Stimulated activated CD8-positive, alpha-beta memory T cell treated with anti-CD3 and anti-CD28 coated beads, Interleukin-12 subunit alpha, Interleukin-12 subunit beta, amount 100 ng/mL, for 1 hour (primary cell): ENCODE results near the gene REEP3.

Experiments used
- DNase-seq: peaks from one replicate; pipeline ENCODE4 v3.0.0-alpha.2; 2020; ENCODE audit warnings: low read depth

REEP3 gene

GRCh38 chr10:63666836-63667383 is 145.7 kb downstream of the REEP3 start:
- DNase-seq, result no peak

GRCh38 chr10:63667596-63668480 is 146.6 kb downstream of the REEP3 start:
- DNase-seq, result no peak

GRCh38 chr10:63670291-63670898 is 149.2 kb downstream of the REEP3 start:
- no peak for DNase-seq

GRCh38 chr10:63671317-63671937 is 150.2 kb downstream of the REEP3 start:
- no peak for DNase-seq

GRCh38 chr10:63672491-63672890 is 151.3 kb downstream of the REEP3 start:
- no peak for DNase-seq

GRCh38 chr10:63673246-63673645 is 152.0 kb downstream of the REEP3 start:
- DNase-seq, result no peak

GRCh38 chr10:63673846-63674245 is 152.6 kb downstream of the REEP3 start:
- no peak for DNase-seq
